Measurements from ENCODE around the gene PDE4D.

DNA sequence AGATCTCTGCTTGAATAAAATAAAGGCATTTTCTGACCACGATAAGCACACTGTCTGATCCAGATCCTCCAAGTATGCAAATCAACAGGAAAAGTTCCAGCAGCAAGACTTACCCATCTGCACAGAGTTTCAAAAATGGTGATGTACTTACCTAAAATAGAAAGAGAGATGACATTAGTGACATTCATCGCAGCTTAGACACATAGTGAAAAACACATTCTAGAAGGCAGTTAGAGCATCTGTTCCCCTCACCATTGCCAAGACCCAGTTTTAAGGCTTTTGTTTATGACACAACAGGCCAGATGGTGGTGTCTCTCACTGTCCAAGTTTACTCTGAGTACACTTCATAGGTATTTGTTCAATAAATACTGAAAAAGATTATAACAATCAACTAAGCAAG, 207.7 kb downstream of the PDE4D start:
- TF ChIP-seq, protein P1, sequence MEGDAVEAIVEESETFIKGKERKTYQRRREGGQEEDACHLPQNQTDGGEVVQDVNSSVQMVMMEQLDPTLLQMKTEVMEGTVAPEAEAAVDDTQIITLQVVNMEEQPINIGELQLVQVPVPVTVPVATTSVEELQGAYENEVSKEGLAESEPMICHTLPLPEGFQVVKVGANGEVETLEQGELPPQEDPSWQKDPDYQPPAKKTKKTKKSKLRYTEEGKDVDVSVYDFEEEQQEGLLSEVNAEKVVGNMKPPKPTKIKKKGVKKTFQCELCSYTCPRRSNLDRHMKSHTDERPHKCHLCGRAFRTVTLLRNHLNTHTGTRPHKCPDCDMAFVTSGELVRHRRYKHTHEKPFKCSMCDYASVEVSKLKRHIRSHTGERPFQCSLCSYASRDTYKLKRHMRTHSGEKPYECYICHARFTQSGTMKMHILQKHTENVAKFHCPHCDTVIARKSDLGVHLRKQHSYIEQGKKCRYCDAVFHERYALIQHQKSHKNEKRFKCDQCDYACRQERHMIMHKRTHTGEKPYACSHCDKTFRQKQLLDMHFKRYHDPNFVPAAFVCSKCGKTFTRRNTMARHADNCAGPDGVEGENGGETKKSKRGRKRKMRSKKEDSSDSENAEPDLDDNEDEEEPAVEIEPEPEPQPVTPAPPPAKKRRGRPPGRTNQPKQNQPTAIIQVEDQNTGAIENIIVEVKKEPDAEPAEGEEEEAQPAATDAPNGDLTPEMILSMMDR (IDR thresholded peaks at IDR 0.05), result no peak
- TF ChIP-seq POLR2A (IDR thresholded peaks at IDR 0.05), result no peak

Data from tibial nerve (tissue), 3 donors.